K562 (cell line): ENCODE results near the gene RSPH9. TPM values are rescaled to one million over a fixed set of nuclear protein-coding genes. Genes with fewer than 3 reads are reported as not detected.

ENCODE experiments used
- ATAC-seq: fragments of 200-7000 bp; cut with Tn5 transposase; 3 replicates; pipeline ENCODE4 v1.9.1; 2020; ENCODE audit warnings: moderate library complexity
- BruUV-seq: library from RNA; stranded (reverse); fragments of 400-500 nt; replicated peaks from 2 replicates; lab custom pipeline; 2021; lab: Mats Ljungman, UMichigan
- CTCF ChIA-PET: fragments of 300-600 bp; formaldehyde crosslinking; extraction: SDS; loops from one replicate; lab custom pipeline; 2021; ENCODE audit warnings: low intra/inter-chr PET ratio; lab: Yijun Ruan, JAX
- POLR2A ChIA-PET: fragments of 300-600, 350-650 bp; sonication (Branson Sonifier 250); formaldehyde crosslinking; extraction: SDS; loops from one replicate; lab custom pipeline; 2021; ENCODE audit warnings: antibody characterized with exemption, inconsistent platforms; lab: Yijun Ruan, JAX
- DNase-seq, 4 experiments: peaks; one replicate each; pipeline versions ENCODE4 v3.0.0 to v3.0.0-alpha.2; 2011 to 2018; ENCODE audit warnings: low spot score in 3 of 4, mixed read lengths in 3 of 4; ENCODE audit errors: extremely low read depth in 1 of 4
- FAIRE-seq: peaks from 2 replicates; lab custom pipeline; 2011; peaks lifted over from hg19 to GRCh38; lab: Jason Lieb, UNC
- H2AFZ ChIP-seq: 2 replicates; pipeline ENCODE4 v1.6.0; 2011; ENCODE audit warnings: low read depth, low read length, control low read depth, inconsistent platforms
- H3K27ac ChIP-seq: fragments of 200-600 bp; 3 replicates; pipeline ENCODE4 v1.8.0; 2011; ENCODE audit warnings: low read depth, mild to moderate bottlenecking, control low read depth, inconsistent platforms, low read length, moderate library complexity, mixed read lengths; ENCODE audit errors: extremely low read depth
- H3K27me3 ChIP-seq, 2 experiments: fragments of 300-600 bp in 1 of 2; 2 replicates in 1 of 2; 3 replicates in 1 of 2; pipeline versions ENCODE4 v1.6.0 to v1.8.0; 2011; ENCODE audit warnings: inconsistent platforms in 2 of 2, low read length in 2 of 2, mild to moderate bottlenecking in 1 of 2, mixed read lengths in 1 of 2, moderate library complexity in 1 of 2; ENCODE audit not compliant: control insufficient read depth in 2 of 2, insufficient read depth in 2 of 2
- H3K36me3 ChIP-seq: fragments of 300-600 bp; 3 replicates; pipeline ENCODE4 v1.8.0; 2011; ENCODE audit warnings: mild to moderate bottlenecking, low read length, inconsistent platforms; ENCODE audit not compliant: control insufficient read depth, insufficient read depth
- H3K4me1 ChIP-seq, 2 experiments: fragments of 200-600 bp in 1 of 2; replicated peaks in 1 of 2; 2 replicates in 1 of 2; 3 replicates in 1 of 2; pipeline versions ENCODE4 v1.5.1 to v1.8.0; 2011; ENCODE audit warnings: inconsistent platforms in 2 of 2, low read length in 2 of 2, mild to moderate bottlenecking in 1 of 2, mixed read lengths in 1 of 2, moderate library complexity in 1 of 2; ENCODE audit not compliant: control insufficient read depth in 2 of 2, insufficient read depth in 2 of 2
- H3K4me2 ChIP-seq: 2 replicates; pipeline ENCODE4 v1.6.1; 2011; ENCODE audit warnings: low read length, control low read depth, inconsistent platforms, mixed read lengths; ENCODE audit not compliant: insufficient read depth
- H3K4me3 ChIP-seq: fragments of 200-600 bp; sonication (generic), shearing (Covaris generic); 2 replicates; pipeline ENCODE4 v1.5.1; 2016; ENCODE audit warnings: control low read depth, inconsistent platforms
- H3K79me2 ChIP-seq: fragments of 200-600 bp; 3 replicates; pipeline ENCODE4 v1.8.0; 2011; ENCODE audit warnings: low read length, inconsistent platforms; ENCODE audit not compliant: control insufficient read depth, insufficient read depth
- H3K9ac ChIP-seq, 2 experiments: 2 replicates each; pipeline versions ENCODE4 v1.6.0 to v1.6.1; 2011; ENCODE audit warnings: low read depth in 2 of 2, low read length in 2 of 2, control low read depth in 1 of 2, inconsistent platforms in 1 of 2, mild to moderate bottlenecking in 1 of 2, mixed read lengths in 1 of 2; ENCODE audit not compliant: insufficient read depth in 1 of 2
- H3K9me1 ChIP-seq: one replicate; pipeline ENCODE4 v1.6.0; 2011; ENCODE audit warnings: inconsistent platforms, mild to moderate bottlenecking, low read length, moderate library complexity; ENCODE audit not compliant: control insufficient read depth, insufficient read depth
- H3K9me3 ChIP-seq: replicated peaks from 2 replicates; pipeline ENCODE4 v1.5.1; 2011; ENCODE audit warnings: low read depth, low read length, inconsistent platforms; ENCODE audit not compliant: control insufficient read depth, insufficient read depth
- H4K20me1 ChIP-seq: replicated peaks from 2 replicates; pipeline ENCODE4 v1.6.1; 2011; ENCODE audit warnings: low read length, inconsistent platforms, mixed read lengths; ENCODE audit not compliant: control insufficient read depth, insufficient read depth
- ARID3A ChIP-seq: IDR thresholded peaks from 2 replicates; pipeline ENCODE4 v1.6.1; 2012; ENCODE audit warnings: low read depth, low read length, improper control_type of control experiment, borderline replicate concordance
- E2F6 ChIP-seq, 2 experiments: IDR thresholded peaks; 2 replicates each; pipeline ENCODE4 v1.6.1; 2011; ENCODE audit warnings: borderline replicate concordance in 1 of 2, control low read depth in 1 of 2, low read depth in 1 of 2, low read length in 1 of 2, mild to moderate bottlenecking in 1 of 2, mixed read lengths in 1 of 2, moderate library complexity in 1 of 2; ENCODE audit not compliant: insufficient read depth in 1 of 2, insufficient read length in 1 of 2, poor library complexity in 1 of 2, severe bottlenecking in 1 of 2; ENCODE audit errors: extremely low read depth in 1 of 2
- POLR2G ChIP-seq: fragments of 200-400 bp; formaldehyde crosslinking; IDR thresholded peaks from 2 replicates; pipeline ENCODE4 v1.6.1; 2017; ENCODE audit warnings: low read depth, mild to moderate bottlenecking, antibody characterized with exemption, low read length, moderate library complexity
- ZFPM2 ChIP-seq: fragments of 250-450 bp; sonication (Bioruptor Pico); IDR thresholded peaks from 2 replicates; pipeline ENCODE4 v1.5.1; 2022; ENCODE audit warnings: mild to moderate bottlenecking
- ZNF23 ChIP-seq: fragments of 250-450 bp; sonication (Bioruptor Pico); IDR thresholded peaks from 2 replicates; pipeline ENCODE4 v1.4.0; 2020; ENCODE audit warnings: mild to moderate bottlenecking
- ZNF699 ChIP-seq: fragments of 250-450 bp; sonication (Bioruptor Pico); IDR thresholded peaks from 2 replicates; pipeline ENCODE4 v1.8.0; 2021; ENCODE audit warnings: mild to moderate bottlenecking, moderate library complexity; ENCODE audit not compliant: insufficient replicate concordance
- WGBS: fragments of 100-300 bp; shearing (Covaris generic); methylation state at CpG from one replicate; pipeline ENCODE4 v1.1.6; 2016; ENCODE audit warnings: low coverage, mixed read lengths; ENCODE audit not compliant: insufficient coverage; ENCODE audit errors: missing lambda C conversion rate; 5-methylcytosine and 5-hydroxymethylcytosine counted together
- in situ Hi-C: fragments of 300-500 bp; cut with MboI; formaldehyde crosslinking; loops from 4 replicates; pipeline ENCODE4 v1.15.0; 2018; ENCODE audit warnings: inconsistent platforms, mixed read lengths
- intact Hi-C: fragments of 100-400 bp; cut with micrococcal nuclease; formaldehyde crosslinking; loops from 2 replicates; pipeline ENCODE4 v1.14.2; 2022
- polyA plus RNA-seq, 8 experiments: library from polyadenylated mRNA; depleted of rRNA in 4 of 8; stranded (reverse) in 5 of 8; unstranded in 3 of 8; fragments of >200 nt; fragmentation: Nextera tagmentation in 2 of 8; fragmentation: Illumina TruSeq in 1 of 8; extraction: Ambion mirVana in 2 of 8; extraction: Trizol in 1 of 8; gene quantifications; 2 replicates each; pipeline versions ENCODE4 v1.2.1 to v1.2.3, GENCODE V29; 2011 to 2014; ENCODE audit warnings: inconsistent platforms in 1 of 8, missing spikeins in 1 of 8
- total RNA-seq, 7 experiments: library from RNA; depleted of rRNA in 6 of 7; stranded (reverse); fragments of >200 nt in 6 of 7; fragmentation: Illumina TruSeq in 2 of 7; extraction: Trizol in 2 of 7; gene quantifications; 2 replicates each; pipeline versions ENCODE4 v1.2.1 to v1.2.3, GENCODE V29; 2011 to 2021; ENCODE audit warnings: low replicate concordance in 1 of 7
- TF ChIP-seq, protein P1 (sequence below): fragments of 250-450 bp; sonication (Bioruptor Pico); IDR thresholded peaks from 2 replicates; pipeline ENCODE4 v1.9.0; 2021; ENCODE audit warnings: mild to moderate bottlenecking, inconsistent platforms

Gene RSPH9
- total and polyA plus RNA-seq, 9 of the 15 experiments (the other 6 are each of a cell fraction or from before 2014, with no cell fraction given), result 0.05 to 0.60 (median 0.39) TPM; not detected in 6

- H3K4me3 ChIP-seq, result no peak overlapping the region
- no peaks in the 10 kb centered on the region for H3K27me3 ChIP-seq
- no TSS peak for BruUV-seq
- DNase-seq (no peak), FAIRE-seq (no peak), ATAC-seq (no peak)
- H3K4me1 ChIP-seq, result peaks cover 3 to 10% of the 10 kb centered on the region in 2 experiments; a peak in 3 of 5 replicates
- in situ Hi-C loops, result no loop called here
- no peaks in the 10 kb centered on the region for H3K9me3 ChIP-seq
- POLR2A ChIA-PET, result interaction anchor here (0.6 to 2.7 kb wide), 8 partner anchors 10 to 100 kb away, joined by 3 to 32 read pairs (median 4); partner anchors contain the start of genes GTPBP2 and MRPS18A
- peaks cover 23% of the 10 kb centered on the region for H3K79me2 ChIP-seq
- no peaks in the 10 kb centered on the region for H3K9me1 ChIP-seq
- no peak overlapping the region for H3K27ac ChIP-seq
- WGBS, result 75% methylated on average over 7 of the region's 7 CpGs
- intact Hi-C loops, result no loop called here
- H3K36me3 ChIP-seq, result peaks cover 99% of the 10 kb centered on the region
- H4K20me1 ChIP-seq, result peaks cover 8% of the 10 kb centered on the region; the same call in 1 of the 2 replicates
- TF ChIP-seq, protein P1, sequence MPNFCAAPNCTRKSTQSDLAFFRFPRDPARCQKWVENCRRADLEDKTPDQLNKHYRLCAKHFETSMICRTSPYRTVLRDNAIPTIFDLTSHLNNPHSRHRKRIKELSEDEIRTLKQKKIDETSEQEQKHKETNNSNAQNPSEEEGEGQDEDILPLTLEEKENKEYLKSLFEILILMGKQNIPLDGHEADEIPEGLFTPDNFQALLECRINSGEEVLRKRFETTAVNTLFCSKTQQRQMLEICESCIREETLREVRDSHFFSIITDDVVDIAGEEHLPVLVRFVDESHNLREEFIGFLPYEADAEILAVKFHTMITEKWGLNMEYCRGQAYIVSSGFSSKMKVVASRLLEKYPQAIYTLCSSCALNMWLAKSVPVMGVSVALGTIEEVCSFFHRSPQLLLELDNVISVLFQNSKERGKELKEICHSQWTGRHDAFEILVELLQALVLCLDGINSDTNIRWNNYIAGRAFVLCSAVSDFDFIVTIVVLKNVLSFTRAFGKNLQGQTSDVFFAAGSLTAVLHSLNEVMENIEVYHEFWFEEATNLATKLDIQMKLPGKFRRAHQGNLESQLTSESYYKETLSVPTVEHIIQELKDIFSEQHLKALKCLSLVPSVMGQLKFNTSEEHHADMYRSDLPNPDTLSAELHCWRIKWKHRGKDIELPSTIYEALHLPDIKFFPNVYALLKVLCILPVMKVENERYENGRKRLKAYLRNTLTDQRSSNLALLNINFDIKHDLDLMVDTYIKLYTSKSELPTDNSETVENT (CRISPR knock-in tag), result no peak
- no peak overlapping the region for H3K4me2 ChIP-seq
- H2AFZ ChIP-seq, result no peak overlapping the region
- CTCF ChIA-PET, result interaction anchor here (0.6 kb wide), 1 partner anchor 687 kb away, joined by 3 read pairs; no protein-coding TSS in a partner anchor
- H3K9ac ChIP-seq, result no peak overlapping the region
These were observed 32.9 kb downstream of the RSPH9 start for GRCh38 chr6:43677759-43678158.

DNA sequence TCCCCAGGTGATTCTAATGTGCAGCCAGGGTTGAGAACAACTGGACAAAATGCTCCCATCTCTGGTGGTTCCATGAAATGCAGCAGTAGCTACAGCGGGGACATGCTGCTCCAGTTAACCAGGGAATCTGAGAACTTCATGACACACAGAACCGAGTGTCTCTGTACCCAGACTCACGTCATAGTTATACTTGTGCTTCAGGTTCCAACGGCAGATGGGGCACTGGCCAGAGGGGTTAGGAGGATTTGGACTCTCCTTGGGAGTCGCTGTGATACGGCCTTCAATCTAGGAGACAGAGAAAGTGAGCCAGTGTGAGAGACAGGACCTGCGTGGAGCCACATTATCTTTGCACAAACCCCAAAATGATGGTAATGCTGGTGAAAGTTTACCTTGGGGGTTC is 33.5 kb downstream of the RSPH9 start:
- WGBS, result 90% methylated on average over 7 of the region's 7 CpGs
- in situ Hi-C loops, result no loop called here
- ATAC-seq (no peak), FAIRE-seq (no peak), DNase-seq (no peak)
- peaks cover 29% of the 10 kb centered on the region for H3K79me2 ChIP-seq
- H3K36me3 ChIP-seq, result peaks cover 100% of the 10 kb centered on the region
- no peak overlapping the region for H2AFZ ChIP-seq
- CTCF ChIA-PET, result interaction anchor here (0.6 kb wide), 1 partner anchor 686 kb away, joined by 3 read pairs; no protein-coding TSS in a partner anchor
- intact Hi-C loops, result no loop called here
- H3K9me3 ChIP-seq, result no peaks in the 10 kb centered on the region
- no peaks in the 10 kb centered on the region for H3K27me3 ChIP-seq
- H3K4me3 ChIP-seq, result no peak overlapping the region
- no peak overlapping the region for H3K27ac ChIP-seq
- no peak overlapping the region for H3K4me2 ChIP-seq
- H4K20me1 ChIP-seq, result peaks cover 14% of the 10 kb centered on the region
- H3K9me1 ChIP-seq, result no peaks in the 10 kb centered on the region
- peaks cover 2 to 16% of the 10 kb centered on the region in 2 experiments; a peak in 4 of 5 replicates for H3K4me1 ChIP-seq
- TF ChIP-seq ZNF699 (CRISPR knock-in tag), result no peak
- no peak for TF ChIP-seq ZFPM2 (CRISPR knock-in tag)
- no peak for TF ChIP-seq POLR2G
- TF ChIP-seq ZNF23 (CRISPR knock-in tag), result no peak
- TF ChIP-seq E2F6 (IDR thresholded peaks at IDR 0.05; ENCODE audit: borderline replicate concordance in 1 of 2, extremely low read depth in 1 of 2, insufficient read depth in 1 of 2, insufficient read length in 1 of 2, low read depth in 1 of 2, low read length in 1 of 2, poor library complexity in 1 of 2, severe bottlenecking in 1 of 2), result no peak
- TF ChIP-seq ARID3A, result no peak
- H3K9ac ChIP-seq, result no peak overlapping the region
- POLR2A ChIA-PET, result interaction anchor here (0.6 to 2.7 kb wide), 9 partner anchors 10 to 161 kb away, joined by 3 to 32 read pairs (median 3); partner anchors contain the start of genes GTPBP2, MRPS18A, POLR1C and YIPF3
- no TSS peak for BruUV-seq
